DOHH2 (cell line): ENCODE measurements around the gene NUDT3.
A peak's percentile ranks its signal among the peaks of the same experiment; 100 is the strongest.

Experiments
- EZH2phosphoT487 ChIP-seq: fragments of 200-600 bp; sonication (generic); IDR thresholded peaks from 2 replicates; pipeline ENCODE4 v1.6.1; 2017; ENCODE audit warnings: borderline replicate concordance, mild to moderate bottlenecking, antibody characterized with exemption, low read length, moderate library complexity, mixed read lengths
- TF ChIP-seq, protein P1 (sequence below): fragments of 200-600 bp; sonication (generic); IDR thresholded peaks from one replicate; pipeline ENCODE4 v1.5.1; 2014; ENCODE audit warnings: antibody characterized with exemption, mild to moderate bottlenecking, low read depth, low read length; ENCODE audit not compliant: poor library complexity, severe bottlenecking

DNA sequence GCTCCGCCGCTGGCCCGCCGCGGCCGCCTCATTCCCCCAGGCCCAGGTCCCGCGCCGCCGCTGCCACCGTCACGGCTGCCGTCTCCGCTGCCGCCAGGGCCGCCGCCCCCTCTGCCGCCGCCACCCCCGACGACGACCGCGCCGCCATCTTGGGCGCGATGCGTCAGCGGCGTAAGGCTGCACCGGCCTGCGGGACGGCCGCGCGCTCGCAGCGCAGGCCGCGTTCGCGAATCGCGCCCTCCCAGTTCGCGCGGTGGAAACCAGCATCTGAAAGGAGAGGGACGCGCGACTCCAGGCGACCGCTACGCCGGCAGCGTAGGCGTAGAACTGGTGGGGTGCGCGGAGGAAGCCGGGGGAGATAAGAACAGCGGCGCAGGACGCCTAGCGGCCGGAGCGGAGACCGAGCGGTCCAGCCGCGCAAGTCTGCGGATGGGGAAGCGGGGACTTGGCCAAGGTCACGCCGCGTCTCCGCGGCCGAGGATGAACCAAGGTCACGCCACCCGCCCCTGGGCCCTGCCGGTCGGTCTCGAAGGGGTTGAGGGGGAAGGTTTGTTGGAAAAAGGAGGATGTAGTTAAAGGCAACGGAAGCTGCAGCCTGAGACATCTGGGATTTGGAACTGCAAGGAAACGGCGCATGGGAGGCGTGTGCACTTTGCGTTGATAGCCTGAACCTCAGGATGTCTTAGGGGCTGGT, at the start of gene NUDT3:
- TF ChIP-seq, protein P1, sequence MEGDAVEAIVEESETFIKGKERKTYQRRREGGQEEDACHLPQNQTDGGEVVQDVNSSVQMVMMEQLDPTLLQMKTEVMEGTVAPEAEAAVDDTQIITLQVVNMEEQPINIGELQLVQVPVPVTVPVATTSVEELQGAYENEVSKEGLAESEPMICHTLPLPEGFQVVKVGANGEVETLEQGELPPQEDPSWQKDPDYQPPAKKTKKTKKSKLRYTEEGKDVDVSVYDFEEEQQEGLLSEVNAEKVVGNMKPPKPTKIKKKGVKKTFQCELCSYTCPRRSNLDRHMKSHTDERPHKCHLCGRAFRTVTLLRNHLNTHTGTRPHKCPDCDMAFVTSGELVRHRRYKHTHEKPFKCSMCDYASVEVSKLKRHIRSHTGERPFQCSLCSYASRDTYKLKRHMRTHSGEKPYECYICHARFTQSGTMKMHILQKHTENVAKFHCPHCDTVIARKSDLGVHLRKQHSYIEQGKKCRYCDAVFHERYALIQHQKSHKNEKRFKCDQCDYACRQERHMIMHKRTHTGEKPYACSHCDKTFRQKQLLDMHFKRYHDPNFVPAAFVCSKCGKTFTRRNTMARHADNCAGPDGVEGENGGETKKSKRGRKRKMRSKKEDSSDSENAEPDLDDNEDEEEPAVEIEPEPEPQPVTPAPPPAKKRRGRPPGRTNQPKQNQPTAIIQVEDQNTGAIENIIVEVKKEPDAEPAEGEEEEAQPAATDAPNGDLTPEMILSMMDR, result peak; percentile 82
- no peak for TF ChIP-seq EZH2phosphoT487
